ENCODE results near the gene GP1BA. TPM values are rescaled to one million over a fixed set of nuclear protein-coding genes. Genes with fewer than 3 reads are reported as not detected.

The GP1BA gene
- not detected for polyA plus RNA-seq (2013, experiment 1 of 2)
- not detected for polyA plus RNA-seq (2013, experiment 2 of 2)

- no peak within 1 kb of the TSS for H4K8ac ChIP-seq (ENCODE audit: low read depth, low read length)
- no peak within 1 kb of the TSS for H3K4ac ChIP-seq (ENCODE audit: low read depth, low read length)
- no CpG with 5 or more reads among the region's 14 CpGs for WGBS (ENCODE audit: extremely low coverage, insufficient coverage, low lambda C conversion rate)
- no peaks in the 10 kb centered on the region for H3K79me2 ChIP-seq (ENCODE audit: control insufficient read depth, insufficient read depth, low read length)
- H2BK120ac ChIP-seq (ENCODE audit: low read depth, low read length), result no peak within 1 kb of the TSS
- H3K4me1 ChIP-seq (ENCODE audit: control insufficient read depth, low read depth, low read length), result no peaks in the 10 kb centered on the region
- no peaks in the 10 kb centered on the region for H3K36me3 ChIP-seq (ENCODE audit: control insufficient read depth, insufficient read depth, low read length)
- no peak within 1 kb of the TSS for H2BK5ac ChIP-seq (ENCODE audit: low read length)
- no peaks in the 10 kb centered on the region for H3K27me3 ChIP-seq (ENCODE audit: insufficient read depth, low read length, poor library complexity)
- no peak for DNase-seq
- H2BK15ac ChIP-seq (replicated peaks; ENCODE audit: low read depth), result no peak within 1 kb of the TSS
- no peak within 1 kb of the TSS for H4K5ac ChIP-seq (ENCODE audit: low read length)
- H3K79me1 ChIP-seq (ENCODE audit: low read length), result no peaks in the 10 kb centered on the region
- no peak within 1 kb of the TSS for H3K9ac ChIP-seq (ENCODE audit: low read length)
- no peak within 1 kb of the TSS for H3K27ac ChIP-seq (ENCODE audit: low read depth, low read length)
- no peak within 1 kb of the TSS for H3K56ac ChIP-seq (ENCODE audit: low read length)
- no peak within 1 kb of the TSS for H3K23ac ChIP-seq (ENCODE audit: low read length)
- H2AK5ac ChIP-seq (ENCODE audit: low read length), result no peak within 1 kb of the TSS
- H3K4me3 ChIP-seq (ENCODE audit: low read length), result no peak within 1 kb of the TSS
- no peak within 1 kb of the TSS for H3K18ac ChIP-seq (ENCODE audit: low read length)
- H3K4me2 ChIP-seq (ENCODE audit: low read length), result no peak within 1 kb of the TSS
Observed at GRCh38 chr17:4931963-4932362, at the start of gene GP1BA. TSS of gene GP1BA (plus strand) at chr17:4932277. CDS start at chr17:4932605, 328 bp downstream.

- Histone ChIP-seq H2BK5ac (ENCODE audit: low read length) (no peak overlapping the region), H3K79me1 (ENCODE audit: low read length) (no peaks in the 10 kb centered on the region), H2AK5ac (ENCODE audit: low read length) (no peak overlapping the region), H3K4me1 (ENCODE audit: control insufficient read depth, low read depth, low read length) (no peaks in the 10 kb centered on the region), H3K23ac (ENCODE audit: low read length) (no peak overlapping the region), H3K27me3 (ENCODE audit: insufficient read depth, low read length, poor library complexity) (no peaks in the 10 kb centered on the region), H3K18ac (ENCODE audit: low read length) (no peak overlapping the region), H3K4ac (ENCODE audit: low read depth, low read length) (no peak overlapping the region), H3K4me3 (ENCODE audit: low read length) (no peak overlapping the region), H3K9ac (ENCODE audit: low read length) (no peak overlapping the region), H2BK15ac (replicated peaks; ENCODE audit: low read depth) (no peak overlapping the region), H2BK120ac (ENCODE audit: low read depth, low read length) (no peak overlapping the region), H3K36me3 (ENCODE audit: control insufficient read depth, insufficient read depth, low read length) (peaks cover 2% of the 10 kb centered on the region), H3K27ac (ENCODE audit: low read depth, low read length) (no peak overlapping the region), H3K56ac (ENCODE audit: low read length) (no peak overlapping the region), H4K5ac (ENCODE audit: low read length) (no peak overlapping the region), H3K79me2 (ENCODE audit: control insufficient read depth, insufficient read depth, low read length) (no peaks in the 10 kb centered on the region), H3K4me2 (ENCODE audit: low read length) (no peak overlapping the region), H4K8ac (ENCODE audit: low read depth, low read length) (no peak overlapping the region)
- DNase-seq, result no peak
- no CpG with 5 or more reads among the region's 4 CpGs for WGBS (ENCODE audit: extremely low coverage, insufficient coverage, low lambda C conversion rate)
Observed at GRCh38 chr17:4884489-4884888, 47.6 kb upstream of the GP1BA start.

- Histone ChIP-seq H3K9ac (ENCODE audit: low read length) (no peak overlapping the region), H3K79me2 (ENCODE audit: control insufficient read depth, insufficient read depth, low read length) (no peaks in the 10 kb centered on the region), H4K5ac (ENCODE audit: low read length) (no peak overlapping the region), H2AK5ac (ENCODE audit: low read length) (no peak overlapping the region), H3K56ac (ENCODE audit: low read length) (no peak overlapping the region), H4K8ac (ENCODE audit: low read depth, low read length) (no peak overlapping the region), H2BK120ac (ENCODE audit: low read depth, low read length) (no peak overlapping the region), H2BK15ac (replicated peaks; ENCODE audit: low read depth) (no peak overlapping the region), H3K4me2 (ENCODE audit: low read length) (no peak overlapping the region), H3K4me1 (ENCODE audit: control insufficient read depth, low read depth, low read length) (no peaks in the 10 kb centered on the region), H3K27me3 (ENCODE audit: insufficient read depth, low read length, poor library complexity) (no peaks in the 10 kb centered on the region), H2BK5ac (ENCODE audit: low read length) (no peak overlapping the region), H3K79me1 (ENCODE audit: low read length) (no peaks in the 10 kb centered on the region), H3K18ac (ENCODE audit: low read length) (no peak overlapping the region), H3K36me3 (ENCODE audit: control insufficient read depth, insufficient read depth, low read length) (peaks cover 7% of the 10 kb centered on the region), H3K4ac (ENCODE audit: low read depth, low read length) (no peak overlapping the region), H3K27ac (ENCODE audit: low read depth, low read length) (no peak overlapping the region), H3K23ac (ENCODE audit: low read length) (no peak overlapping the region), H3K4me3 (ENCODE audit: low read length) (no peak overlapping the region)
- no peak for DNase-seq
- no CpG with 5 or more reads among the region's 12 CpGs for WGBS (ENCODE audit: extremely low coverage, insufficient coverage, low lambda C conversion rate)
Observed at GRCh38 chr17:4886830-4887229, 45.2 kb upstream of the GP1BA start.

- H3K9ac ChIP-seq (ENCODE audit: low read length), result no peak overlapping the region
- H2AK5ac ChIP-seq (ENCODE audit: low read length), result no peak overlapping the region
- no peaks in the 10 kb centered on the region for H3K27me3 ChIP-seq (ENCODE audit: insufficient read depth, low read length, poor library complexity)
- peaks cover 7% of the 10 kb centered on the region for H3K36me3 ChIP-seq (ENCODE audit: control insufficient read depth, insufficient read depth, low read length)
- no peak overlapping the region for H3K56ac ChIP-seq (ENCODE audit: low read length)
- H3K18ac ChIP-seq (ENCODE audit: low read length), result no peak overlapping the region
- H3K4ac ChIP-seq (ENCODE audit: low read depth, low read length), result no peak overlapping the region
- H3K27ac ChIP-seq (ENCODE audit: low read depth, low read length), result no peak overlapping the region
- no peak overlapping the region for H2BK120ac ChIP-seq (ENCODE audit: low read depth, low read length)
- H3K4me1 ChIP-seq (ENCODE audit: control insufficient read depth, low read depth, low read length), result no peaks in the 10 kb centered on the region
- no peak overlapping the region for H2BK5ac ChIP-seq (ENCODE audit: low read length)
- DNase-seq, result no peak
- H2BK15ac ChIP-seq (replicated peaks; ENCODE audit: low read depth), result no peak overlapping the region
- H3K23ac ChIP-seq (ENCODE audit: low read length), result no peak overlapping the region
- no peak overlapping the region for H3K4me2 ChIP-seq (ENCODE audit: low read length)
- H3K79me2 ChIP-seq (ENCODE audit: control insufficient read depth, insufficient read depth, low read length), result no peaks in the 10 kb centered on the region
- WGBS (ENCODE audit: extremely low coverage, insufficient coverage, low lambda C conversion rate), result no CpG with 5 or more reads among the region's 18 CpGs
- H4K5ac ChIP-seq (ENCODE audit: low read length), result no peak overlapping the region
- H4K8ac ChIP-seq (ENCODE audit: low read depth, low read length), result no peak overlapping the region
- no peaks in the 10 kb centered on the region for H3K79me1 ChIP-seq (ENCODE audit: low read length)
- H3K4me3 ChIP-seq (ENCODE audit: low read length), result no peak overlapping the region
Observed at GRCh38 chr17:4887581-4887980, 44.5 kb upstream of the GP1BA start.

DNA sequence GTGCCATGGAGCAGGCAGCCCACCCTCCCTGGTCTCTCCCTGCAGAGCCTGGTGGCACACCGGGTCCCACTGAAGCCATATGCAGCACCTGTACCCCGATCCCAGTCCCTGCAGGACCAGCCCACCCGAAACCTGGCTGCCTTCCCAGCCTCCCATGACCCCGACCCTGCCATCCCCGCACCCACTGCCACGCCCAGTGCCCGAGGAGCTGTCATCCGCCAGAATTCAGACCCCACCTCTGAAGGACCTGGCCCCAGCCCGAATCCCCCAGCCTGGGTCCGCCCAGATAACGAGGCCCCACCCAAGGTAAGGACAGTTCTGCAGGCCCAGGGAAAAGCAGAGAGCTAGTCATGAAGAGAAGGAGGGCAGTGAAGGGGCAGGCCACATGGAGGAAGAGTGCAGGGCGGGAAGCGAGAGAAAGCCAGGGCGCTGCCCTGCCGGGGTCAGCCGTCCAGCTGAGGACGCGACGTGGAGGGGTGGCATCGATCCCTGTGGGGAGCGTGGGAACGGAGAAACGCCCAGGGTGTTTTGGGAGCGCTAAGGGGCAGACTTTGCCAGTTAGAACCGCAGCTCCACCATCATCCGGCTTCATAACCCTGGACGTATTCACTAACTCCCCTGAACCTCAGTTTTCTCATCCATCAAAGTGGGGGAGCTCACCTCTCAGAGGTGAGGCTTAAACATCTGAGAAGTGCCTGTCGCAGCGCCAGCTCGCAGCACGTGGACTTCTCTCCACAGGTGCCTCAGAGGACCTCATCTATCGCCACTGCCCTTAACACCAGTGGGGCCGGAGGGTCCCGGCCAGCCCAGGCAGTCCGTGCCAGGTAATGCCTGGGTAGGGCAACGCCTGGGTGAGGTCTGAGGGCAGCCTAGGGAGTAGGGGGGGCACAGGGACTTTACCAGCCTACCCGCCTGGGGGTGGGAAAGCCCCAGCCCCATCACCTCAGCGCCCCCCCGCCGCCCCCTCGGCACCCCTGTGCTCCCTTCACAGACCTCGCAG lies 40.4 kb upstream of the GP1BA start:
- Histone ChIP-seq H3K36me3 (ENCODE audit: control insufficient read depth, insufficient read depth, low read length) (peaks cover 8% of the 10 kb centered on the region), H2BK120ac (ENCODE audit: low read depth, low read length) (no peak overlapping the region), H3K23ac (ENCODE audit: low read length) (no peak overlapping the region), H2BK15ac (replicated peaks; ENCODE audit: low read depth) (no peak overlapping the region), H2BK5ac (ENCODE audit: low read length) (no peak overlapping the region), H3K56ac (ENCODE audit: low read length) (no peak overlapping the region), H3K18ac (ENCODE audit: low read length) (no peak overlapping the region), H3K4me1 (ENCODE audit: control insufficient read depth, low read depth, low read length) (no peaks in the 10 kb centered on the region), H3K4me3 (ENCODE audit: low read length) (no peak overlapping the region), H3K4me2 (ENCODE audit: low read length) (no peak overlapping the region), H4K8ac (ENCODE audit: low read depth, low read length) (no peak overlapping the region), H3K4ac (ENCODE audit: low read depth, low read length) (no peak overlapping the region), H3K79me2 (ENCODE audit: control insufficient read depth, insufficient read depth, low read length) (no peaks in the 10 kb centered on the region), H4K5ac (ENCODE audit: low read length) (no peak overlapping the region), H3K9ac (ENCODE audit: low read length) (no peak overlapping the region), H3K79me1 (ENCODE audit: low read length) (no peaks in the 10 kb centered on the region), H3K27me3 (ENCODE audit: insufficient read depth, low read length, poor library complexity) (no peaks in the 10 kb centered on the region), H3K27ac (ENCODE audit: low read depth, low read length) (no peak overlapping the region), H2AK5ac (ENCODE audit: low read length) (no peak overlapping the region)
- WGBS (ENCODE audit: extremely low coverage, insufficient coverage, low lambda C conversion rate), result no CpG with 5 or more reads among the region's 42 CpGs
- DNase-seq, result no peak
